ENCODE results near the gene SRRM4.
"Not testable (repeated sequence)": the region's sequence is repeated elsewhere in the genome, so short reads cannot be mapped to it uniquely, and the experiment has no call there.

SRRM4 gene

DNA sequence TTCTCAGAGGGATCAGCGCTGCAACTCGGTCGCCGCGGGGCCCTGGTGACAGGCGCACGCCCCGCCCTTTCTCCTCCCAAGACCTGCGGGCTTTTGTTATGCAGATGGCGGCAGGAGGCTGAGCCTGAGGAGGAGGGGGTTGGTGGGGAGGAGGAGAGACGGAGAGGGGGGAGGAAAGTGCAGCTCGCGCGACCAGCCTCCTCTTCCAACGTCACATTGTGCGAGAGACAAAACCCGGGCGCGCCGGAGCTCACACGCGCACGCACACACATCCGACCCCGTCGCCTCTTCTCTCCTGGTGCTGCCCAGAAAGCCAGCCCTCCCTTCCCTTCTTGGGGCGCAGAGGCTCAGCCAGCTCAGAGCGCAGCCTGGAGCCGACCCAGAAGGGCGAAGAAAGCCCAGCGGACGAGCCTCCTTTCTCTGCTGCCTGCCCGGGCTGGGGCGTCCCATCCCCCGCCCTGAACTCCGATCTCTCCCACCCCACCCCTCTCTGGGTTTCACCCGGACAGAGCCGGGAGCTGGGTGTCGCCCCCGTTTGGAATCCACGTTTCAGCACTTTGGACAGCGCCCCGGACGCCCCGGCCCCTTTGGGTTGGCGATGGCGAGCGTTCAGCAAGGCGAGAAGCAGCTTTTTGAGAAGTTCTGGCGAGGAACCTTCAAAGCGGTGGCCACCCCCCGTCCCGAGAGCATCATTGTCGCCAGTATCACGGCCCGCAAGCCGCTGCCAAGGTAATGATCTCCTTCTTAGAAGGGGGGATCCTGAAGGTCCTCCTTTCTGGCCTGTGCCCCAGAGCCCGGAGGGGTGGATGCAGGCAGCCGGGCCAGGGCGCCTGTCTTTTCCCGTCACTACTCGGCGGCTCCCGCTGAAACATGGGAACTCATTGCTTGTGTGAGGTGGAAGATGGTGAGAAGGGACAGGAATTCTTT lies at the start of gene SRRM4:
SRRM4 (plus strand) TSS at position 257 of the 927 bp plus-strand sequence; CDS start at position 599, 342 bp downstream.
- no peak for DNase-seq (ENCODE audit: low read depth in 2 of 2)

- no peak for DNase-seq (ENCODE audit: low read depth in 2 of 2)
These were observed 35.1 kb upstream of the SRRM4 start for GRCh38 chr12:118946256-118946655.

DNA sequence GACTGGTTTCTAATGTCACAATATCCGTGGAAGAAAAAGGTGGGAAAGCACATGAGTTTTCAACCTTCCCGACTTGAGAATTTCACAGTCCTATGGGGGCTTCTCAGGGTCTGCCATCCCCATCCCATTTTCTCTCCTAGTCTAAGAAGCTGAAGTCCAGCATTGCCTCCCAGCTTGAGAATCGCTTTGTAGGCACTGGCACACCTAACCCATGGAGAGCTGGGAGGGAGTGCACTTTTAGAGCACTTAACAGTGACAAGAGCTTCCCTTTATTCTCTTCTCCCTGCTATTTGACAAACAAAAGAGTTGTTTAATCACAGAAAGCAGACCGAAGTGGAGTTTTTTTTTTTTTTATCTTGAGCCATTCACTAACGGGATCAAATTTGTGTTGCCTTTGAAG lies 22.8 kb upstream of the SRRM4 start:
- no peak for DNase-seq (ENCODE audit: low read depth in 2 of 2)

DNA sequence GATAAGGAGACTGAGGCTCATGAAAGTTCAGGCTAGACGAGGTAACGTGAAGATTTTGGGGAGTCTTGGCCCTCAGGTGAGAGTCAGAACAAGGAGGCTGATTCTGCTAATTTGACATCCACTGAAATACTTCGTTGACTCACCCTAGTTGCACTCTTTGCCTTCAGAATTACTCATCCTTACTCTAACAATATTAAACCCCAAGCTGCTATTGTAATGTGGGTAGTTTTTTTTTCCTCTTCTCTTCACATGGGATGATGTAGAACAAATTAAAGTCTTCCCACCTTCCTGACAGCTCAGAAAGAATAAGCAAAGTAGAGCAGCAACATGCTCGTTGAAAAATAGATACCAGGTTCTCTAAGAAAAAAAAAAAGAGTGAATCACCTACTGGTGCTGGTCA lies 22.0 kb upstream of the SRRM4 start:
- no peak for DNase-seq (ENCODE audit: low read depth in 2 of 2)

- no peak for DNase-seq (ENCODE audit: low read depth in 2 of 2)
These were observed 21.3 kb upstream of the SRRM4 start for GRCh38 chr12:118959985-118960560.

- no peak for DNase-seq (ENCODE audit: low read depth in 2 of 2)
These were observed 20.5 kb upstream of the SRRM4 start for GRCh38 chr12:118960865-118961264.

GRCh38 chr12:118964988-118965387 lies 16.4 kb upstream of the SRRM4 start:
- DNase-seq (ENCODE audit: low read depth in 2 of 2) = no peak

DNA sequence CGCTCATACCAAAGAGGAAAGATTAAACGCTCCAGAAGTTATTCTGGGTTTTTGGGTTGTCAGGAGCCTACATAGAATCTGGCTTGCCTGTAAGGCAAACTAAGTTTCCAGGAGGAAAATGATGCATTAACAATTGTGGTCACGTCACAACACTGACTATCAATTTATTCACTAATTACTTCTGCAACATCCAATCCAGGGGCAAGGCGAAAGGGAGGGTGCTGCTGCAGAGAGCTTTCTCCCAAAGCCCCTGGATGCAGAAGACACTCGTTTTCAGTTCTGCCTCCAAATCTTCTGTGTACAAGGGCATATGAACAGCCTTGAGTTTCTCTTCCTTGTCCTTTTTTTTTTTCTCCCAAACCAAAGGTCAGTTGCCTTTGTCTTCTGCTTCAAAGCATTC lies 10.5 kb upstream of the SRRM4 start:
- no peak for DNase-seq (ENCODE audit: low read depth in 2 of 2)

DNA sequence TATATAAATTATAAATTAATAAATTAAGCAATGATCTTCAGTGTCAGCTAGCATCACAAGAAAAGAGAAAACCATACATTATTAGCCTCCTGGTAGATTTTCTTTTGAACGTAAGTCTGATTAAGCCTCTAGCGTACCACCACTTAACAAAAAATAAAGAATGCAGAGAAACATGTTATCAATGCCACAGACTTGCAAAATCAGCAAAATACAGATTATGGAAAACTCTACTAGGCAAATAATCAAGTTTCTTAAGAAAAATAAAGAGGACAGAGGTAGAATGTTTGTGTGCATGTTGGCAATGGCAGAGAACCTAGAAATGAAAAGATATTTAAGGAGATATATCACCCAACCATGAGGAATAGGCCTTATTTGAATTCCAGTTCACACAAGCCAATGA lies 8.4 kb upstream of the SRRM4 start:
- DNase-seq (ENCODE audit: low read depth in 2 of 2) = no peak

- no peak for DNase-seq (ENCODE audit: low read depth in 2 of 2)
These were observed 1.5 kb upstream of the SRRM4 start for GRCh38 chr12:118979763-118980406.

DNA sequence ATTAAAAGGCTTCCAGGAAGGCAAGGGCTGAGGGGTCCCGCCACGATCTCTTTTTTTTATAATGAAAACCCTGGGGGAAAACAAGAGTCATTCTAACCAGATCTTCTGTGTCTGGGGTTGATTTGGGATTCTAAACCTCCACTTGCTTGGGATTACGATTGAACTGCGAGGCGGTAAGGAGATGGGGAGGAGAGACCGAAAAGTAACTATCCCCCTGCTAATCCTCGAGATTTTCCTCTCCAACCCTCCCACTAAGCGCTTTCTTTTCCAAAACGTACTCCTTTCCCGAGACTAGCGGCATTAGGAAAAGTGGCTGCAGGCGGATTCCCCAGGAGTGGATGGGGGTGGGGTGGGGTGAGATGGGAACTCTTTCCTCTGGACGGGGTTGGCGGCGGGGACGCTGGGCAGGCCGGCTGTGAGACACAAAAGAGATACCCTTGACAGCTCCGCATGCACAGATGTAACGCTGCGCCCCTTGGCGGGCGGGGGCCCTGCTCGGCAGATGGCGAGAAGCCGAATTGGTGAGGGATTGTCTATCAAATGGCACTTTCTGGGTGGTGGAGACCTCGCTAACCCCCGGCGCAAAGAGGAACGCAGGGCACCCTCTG lies 830 bp upstream of the SRRM4 start:
- no peak for DNase-seq (ENCODE audit: low read depth in 2 of 2)

GRCh38 chr12:118982302-118982701 lies 961 bp downstream of the SRRM4 start:
- no peak for DNase-seq (ENCODE audit: low read depth in 2 of 2)

GRCh38 chr12:118982984-118983761 lies 1.8 kb downstream of the SRRM4 start:
- DNase-seq (ENCODE audit: low read depth in 2 of 2) = no peak

DNA sequence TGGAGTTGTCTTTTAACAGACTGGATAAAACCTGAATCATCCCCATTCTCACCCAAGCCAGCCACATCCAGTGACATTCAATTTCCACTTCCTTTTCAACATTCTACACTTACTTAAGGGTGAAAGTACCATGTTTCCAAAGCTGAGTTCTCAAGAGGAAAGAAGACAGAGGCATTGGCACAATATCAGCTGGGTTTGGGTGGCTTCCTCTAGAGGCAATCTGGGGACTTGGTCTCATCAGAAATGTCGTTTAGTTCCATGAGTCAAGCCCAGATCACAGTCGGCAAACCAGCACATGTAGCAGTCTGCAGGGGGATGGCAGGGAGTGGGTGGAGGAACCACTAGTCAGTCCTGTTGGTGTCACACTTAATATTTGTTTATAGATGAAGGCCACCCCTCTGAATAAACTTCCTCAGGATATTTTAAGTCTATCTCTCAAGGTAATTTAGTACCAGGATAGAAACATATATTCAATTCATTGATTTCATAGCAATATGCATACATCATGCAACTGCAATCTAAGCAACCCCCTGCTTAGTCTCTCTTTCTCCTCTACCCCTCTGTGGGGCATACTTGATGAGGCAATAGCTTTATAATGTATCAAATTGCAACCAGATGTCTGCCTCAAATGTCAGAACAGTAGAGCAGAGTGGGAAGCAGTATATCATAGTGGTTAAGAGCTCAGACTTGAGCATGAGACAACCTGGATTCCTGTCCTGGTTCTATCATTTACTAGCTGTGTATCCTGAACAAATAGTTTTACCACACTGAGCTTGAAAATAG lies 3.0 kb downstream of the SRRM4 start:
- no peak for DNase-seq (ENCODE audit: low read depth in 2 of 2)

- no peak for DNase-seq (ENCODE audit: low read depth in 2 of 2)
These were observed 4.7 kb downstream of the SRRM4 start for GRCh38 chr12:118986050-118986449.

GRCh38 chr12:118999107-118999506 lies 17.8 kb downstream of the SRRM4 start:
- DNase-seq (ENCODE audit: low read depth in 2 of 2) = no peak

DNA sequence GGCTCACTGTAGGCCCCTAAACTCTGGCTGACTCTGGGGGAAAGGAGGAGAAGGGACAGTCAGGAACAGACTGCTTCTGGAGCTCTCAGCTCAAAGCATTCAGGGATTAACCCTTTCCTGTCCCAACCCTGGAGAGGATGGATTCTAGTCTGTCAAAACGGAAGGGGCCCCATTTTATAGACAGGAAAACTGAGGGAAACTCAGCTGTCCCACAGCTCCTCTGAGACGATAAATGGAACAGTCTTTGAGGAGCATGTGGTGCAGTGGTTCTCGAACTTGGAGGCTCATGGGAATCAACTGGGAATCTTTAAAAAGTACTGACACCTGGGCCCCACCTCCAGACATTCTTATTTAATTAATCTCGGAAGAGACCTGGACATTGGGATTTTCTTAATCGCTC lies 23.7 kb downstream of the SRRM4 start:
- DNase-seq (ENCODE audit: low read depth in 2 of 2) = no peak

GRCh38 chr12:119005913-119006312 lies 24.6 kb downstream of the SRRM4 start:
- no peak for DNase-seq (ENCODE audit: low read depth in 2 of 2)

DNA sequence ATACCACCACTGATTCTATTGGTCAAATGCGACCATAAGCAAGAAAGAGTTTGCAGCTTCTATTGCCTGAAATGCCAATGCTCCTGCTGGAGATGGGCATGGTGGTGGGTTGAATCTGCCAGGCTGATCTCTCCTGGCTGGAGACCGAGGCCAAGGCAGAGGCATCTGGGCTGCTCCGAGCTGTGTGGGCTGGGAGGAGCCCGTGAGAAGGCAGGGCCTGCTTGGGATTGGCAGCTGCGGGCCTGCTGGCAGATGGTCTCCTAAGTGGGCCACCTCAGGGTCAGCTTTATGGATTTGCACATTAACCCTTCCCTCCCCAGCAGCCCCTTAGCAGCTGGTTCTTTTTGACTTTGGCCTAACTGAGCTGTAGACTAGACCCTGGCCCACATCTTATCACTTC lies 25.4 kb downstream of the SRRM4 start:
- DNase-seq (ENCODE audit: low read depth in 2 of 2) = no peak

DNA sequence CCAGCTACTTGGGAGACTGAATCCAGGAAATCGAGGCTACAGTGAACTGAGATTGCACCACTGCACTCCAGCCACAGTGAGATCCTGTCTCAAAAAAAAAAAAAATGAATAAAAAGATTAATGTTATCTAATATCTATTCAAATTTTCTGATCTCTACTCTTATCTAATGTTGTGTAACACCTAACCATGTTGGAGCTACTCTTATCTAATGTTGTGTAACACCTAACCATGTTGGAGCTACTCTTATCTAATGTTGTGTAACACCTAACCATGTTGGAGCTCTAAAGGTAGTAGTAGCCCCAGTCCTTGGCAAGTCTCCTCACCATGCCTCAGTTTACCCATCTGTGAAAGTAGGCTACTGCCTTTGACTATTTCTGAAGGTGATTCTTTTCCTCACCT lies 26.9 kb downstream of the SRRM4 start:
- DNase-seq (ENCODE audit: low read depth in 2 of 2) = not testable (repeated sequence)
